NCI-H460 (cell line): ENCODE data around the gene RPP38. TPM values are rescaled to one million over a fixed set of nuclear protein-coding genes. Genes with fewer than 3 reads are reported as not detected.
A peak's percentile ranks its signal among the peaks of the same experiment; 100 is the strongest.

Experiments used
- DNase-seq: peaks from one replicate; pipeline ENCODE4 v3.0.0-alpha.2; 2016; ENCODE audit warnings: low read depth; ENCODE audit errors: extremely low read depth
- polyA plus RNA-seq: library from polyadenylated mRNA; depleted of rRNA; stranded (reverse); fragments of >200 nt; gene quantifications from 2 replicates; pipeline ENCODE4 v1.2.3, GENCODE V29; 2014; cell fraction: nucleus; rRNA removed
- total RNA-seq: library from RNA; depleted of rRNA; stranded (reverse); fragments of >200 nt; shearing (Covaris generic); gene quantifications from 2 replicates; pipeline ENCODE4 v1.2.3, GENCODE V29; 2014; rRNA removed

The RPP38 gene, protein sequence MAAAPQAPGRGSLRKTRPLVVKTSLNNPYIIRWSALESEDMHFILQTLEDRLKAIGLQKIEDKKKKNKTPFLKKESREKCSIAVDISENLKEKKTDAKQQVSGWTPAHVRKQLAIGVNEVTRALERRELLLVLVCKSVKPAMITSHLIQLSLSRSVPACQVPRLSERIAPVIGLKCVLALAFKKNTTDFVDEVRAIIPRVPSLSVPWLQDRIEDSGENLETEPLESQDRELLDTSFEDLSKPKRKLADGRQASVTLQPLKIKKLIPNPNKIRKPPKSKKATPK
- 19.7 and 21.1 TPM in 2 replicates for total RNA-seq
- 12.6 and 18.8 TPM in 2 replicates for polyA plus RNA-seq

DNA sequence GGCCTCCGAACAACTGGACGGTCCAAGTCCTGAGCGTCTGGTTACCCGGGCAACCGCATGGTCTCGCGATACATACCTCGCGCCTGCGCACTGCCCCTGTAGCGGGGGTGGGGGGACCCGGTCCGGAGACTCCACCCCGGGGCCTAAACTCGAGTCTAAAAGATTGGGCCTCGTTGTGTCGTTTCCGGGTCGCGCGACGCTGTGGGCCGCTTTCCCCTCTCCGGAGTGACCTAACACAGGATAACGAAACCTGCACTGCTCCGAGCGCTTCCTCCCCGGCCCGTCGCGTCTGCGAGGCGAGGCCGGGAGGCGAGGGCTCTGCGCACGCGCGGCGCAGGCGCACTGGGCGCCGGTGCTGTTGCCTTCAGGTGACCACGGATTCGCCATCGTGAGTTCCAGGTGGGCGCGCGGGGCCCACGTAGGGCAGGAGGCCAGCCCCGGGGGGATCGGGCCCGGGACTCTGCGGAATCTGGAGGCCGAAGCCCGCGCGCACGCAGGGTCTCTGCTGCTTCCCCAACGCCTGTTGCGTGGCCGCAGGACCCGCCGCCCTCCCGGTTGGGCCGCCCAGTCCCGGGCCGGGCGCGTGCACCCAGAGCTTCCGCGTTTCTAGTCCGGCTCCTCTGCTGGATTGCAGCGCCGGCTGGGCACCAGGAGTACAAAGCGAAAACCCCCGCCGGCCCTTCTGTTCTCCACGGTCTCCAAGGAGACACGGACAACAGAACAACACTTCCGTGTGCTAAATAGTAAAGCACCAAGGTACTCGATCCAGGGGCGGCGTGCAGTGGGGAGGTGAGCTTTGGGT, at the start of gene RPP38:
RPP38 (plus strand) TSS at position 345 of the 802 bp plus-strand sequence. CDS start 5,960 bp downstream, outside the sequence.
- DNase-seq, result peak; percentile 90

DNA sequence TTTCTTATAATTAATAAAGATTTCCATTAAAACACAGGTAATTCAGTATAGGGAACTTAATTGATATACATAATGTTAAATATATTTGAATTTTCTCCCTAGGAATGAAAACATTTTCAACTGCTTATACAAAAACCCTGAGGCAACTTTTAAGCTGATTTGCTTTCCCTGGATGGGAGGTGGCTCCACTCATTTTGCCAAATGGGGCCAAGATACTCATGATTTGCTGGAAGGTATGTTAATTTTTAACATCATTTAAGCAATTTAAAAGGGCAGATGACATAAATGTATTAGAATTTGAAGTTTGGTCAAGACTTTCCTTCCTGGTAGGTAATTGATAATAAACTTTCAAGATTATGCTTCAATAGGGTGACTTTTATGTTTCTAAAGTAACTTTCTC, 47.6 kb upstream of the RPP38 start:
- no peak for DNase-seq

DNA sequence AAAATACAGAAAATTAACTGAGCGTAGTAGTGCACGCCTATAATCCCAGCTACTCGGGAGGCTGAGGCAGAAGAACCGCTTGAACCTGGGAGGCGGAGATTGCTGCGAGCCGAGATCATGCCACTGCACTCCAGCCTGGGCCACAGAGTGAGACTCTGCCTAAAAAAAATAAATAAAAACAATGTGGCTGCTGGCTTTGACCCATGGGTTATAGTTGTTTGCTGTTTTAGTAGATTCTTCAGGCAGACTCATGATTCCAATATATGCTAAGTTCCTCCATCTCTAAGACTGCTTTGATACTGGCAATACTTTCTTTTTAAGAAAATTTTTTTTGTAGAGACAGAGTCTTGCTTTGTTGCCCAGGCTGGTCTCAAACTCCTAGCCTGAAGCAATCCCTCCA, 45.0 kb upstream of the RPP38 start:
- DNase-seq, result no peak

DNA sequence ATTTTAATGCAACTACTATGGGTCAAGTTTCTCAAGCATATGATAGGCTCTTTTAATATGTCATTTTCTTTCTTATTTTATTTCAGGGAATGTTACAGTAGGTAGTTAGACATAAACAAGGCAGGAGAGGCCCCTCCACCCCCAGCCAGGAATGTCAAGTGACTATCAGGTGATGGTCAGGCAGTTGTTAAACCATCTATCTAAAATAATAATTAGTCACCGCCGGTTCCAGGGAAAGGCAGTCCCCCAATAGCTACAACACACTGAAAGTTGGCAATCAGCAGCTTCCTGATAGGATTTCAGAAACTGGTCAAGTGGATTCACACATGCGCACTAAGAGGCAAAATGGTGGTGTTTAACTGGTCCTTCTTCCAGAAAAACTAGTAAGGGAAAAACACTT, 44.1 kb upstream of the RPP38 start:
- no peak for DNase-seq

DNA sequence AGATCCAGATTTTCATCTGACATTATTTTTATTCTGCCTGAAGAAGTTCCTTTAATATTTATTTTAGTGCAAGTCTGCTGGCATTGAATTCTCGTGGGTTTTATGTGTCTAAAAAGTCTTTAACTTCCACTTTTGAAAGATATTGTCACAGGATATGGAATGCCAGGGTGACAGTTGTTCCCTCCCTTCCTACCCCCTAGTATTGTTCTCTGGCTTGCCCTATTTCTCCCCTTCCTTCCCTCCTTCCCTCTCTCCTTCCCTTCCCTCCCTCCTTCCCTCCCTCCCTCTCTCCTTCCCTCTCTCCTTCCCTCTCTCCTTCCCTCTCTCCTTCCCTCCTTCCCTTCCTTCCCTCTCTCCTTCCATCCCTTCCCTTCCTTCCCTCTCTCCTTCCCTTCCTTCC, 38.5 kb upstream of the RPP38 start:
- no peak for DNase-seq

DNA sequence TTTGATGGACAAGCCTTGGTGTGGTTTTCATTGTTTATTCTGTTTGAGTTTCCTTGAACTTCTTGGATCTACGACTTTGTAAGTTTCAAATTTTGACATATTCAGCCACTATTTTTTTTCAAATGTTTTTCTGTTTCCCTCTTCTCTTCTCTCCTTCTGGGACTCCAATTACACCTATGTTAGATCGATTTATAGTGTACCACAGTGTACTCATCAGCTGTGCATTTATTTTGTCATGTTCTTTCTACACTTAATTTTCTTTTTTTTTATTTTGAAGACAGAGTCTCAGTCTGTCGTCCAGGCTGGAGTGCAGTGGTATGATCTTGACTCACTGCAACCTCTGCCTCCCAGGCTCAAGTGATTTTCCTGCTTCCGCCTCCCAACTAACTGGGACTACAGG, 37.2 kb upstream of the RPP38 start:
- no peak for DNase-seq

DNA sequence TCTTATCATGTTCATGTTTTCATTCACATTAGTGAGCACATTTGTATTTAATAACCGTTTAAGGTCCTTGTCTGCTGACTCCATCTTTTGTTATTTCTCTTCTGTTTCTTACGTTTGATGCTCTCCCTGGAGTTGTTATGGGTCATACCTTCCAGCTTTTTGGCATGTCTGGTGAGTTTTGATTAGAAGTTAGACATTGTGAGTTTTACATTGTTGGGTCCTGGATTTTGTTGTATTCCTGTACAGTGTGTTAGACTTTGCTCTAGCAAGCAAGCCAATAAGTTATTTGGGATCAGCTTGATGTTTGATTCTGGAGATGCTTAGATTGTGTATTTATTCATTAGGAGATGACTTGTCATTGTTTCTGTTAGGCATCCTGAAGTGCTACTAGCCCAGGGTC, 36.5 kb upstream of the RPP38 start:
- DNase-seq, result no peak

DNA sequence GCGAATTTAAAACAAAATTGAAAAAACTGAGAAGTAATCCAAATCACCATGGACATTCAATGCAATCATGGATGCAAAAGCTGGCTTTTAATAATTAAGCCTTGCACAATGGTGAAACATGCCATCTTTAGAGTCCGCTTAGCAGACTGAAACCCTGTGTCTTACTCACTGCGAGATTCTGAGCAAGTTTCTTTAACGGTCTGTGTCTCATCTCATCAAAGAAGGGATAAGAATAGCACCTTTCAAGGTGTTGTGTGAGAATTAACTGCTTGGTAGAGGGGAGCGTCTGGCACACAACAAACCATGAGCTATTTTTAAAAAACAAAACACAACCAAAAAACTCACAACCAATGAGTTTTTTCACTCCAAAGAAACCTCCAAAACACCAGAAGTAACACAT, 30.0 kb upstream of the RPP38 start:
- no peak for DNase-seq

DNA sequence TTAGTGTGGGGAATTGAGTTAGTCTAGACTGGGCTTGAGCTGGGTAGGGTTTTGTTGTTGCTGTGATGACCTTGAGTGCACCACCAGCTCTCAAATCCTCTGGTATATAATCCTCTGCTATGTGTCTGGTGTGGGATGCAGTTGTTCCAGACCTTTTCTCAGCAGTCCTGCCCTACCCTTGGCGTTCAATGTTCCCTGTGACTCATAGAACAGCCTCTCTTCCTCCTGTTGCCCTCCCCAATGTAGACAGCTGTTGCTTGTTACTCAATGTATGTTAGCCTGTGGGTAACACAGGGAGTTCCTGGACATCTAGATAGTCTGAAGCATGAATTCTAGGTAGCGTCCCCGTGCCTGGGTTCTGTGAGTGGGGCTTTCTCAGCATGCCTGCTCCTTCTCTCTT, 28.4 kb upstream of the RPP38 start:
- DNase-seq, result no peak

DNA sequence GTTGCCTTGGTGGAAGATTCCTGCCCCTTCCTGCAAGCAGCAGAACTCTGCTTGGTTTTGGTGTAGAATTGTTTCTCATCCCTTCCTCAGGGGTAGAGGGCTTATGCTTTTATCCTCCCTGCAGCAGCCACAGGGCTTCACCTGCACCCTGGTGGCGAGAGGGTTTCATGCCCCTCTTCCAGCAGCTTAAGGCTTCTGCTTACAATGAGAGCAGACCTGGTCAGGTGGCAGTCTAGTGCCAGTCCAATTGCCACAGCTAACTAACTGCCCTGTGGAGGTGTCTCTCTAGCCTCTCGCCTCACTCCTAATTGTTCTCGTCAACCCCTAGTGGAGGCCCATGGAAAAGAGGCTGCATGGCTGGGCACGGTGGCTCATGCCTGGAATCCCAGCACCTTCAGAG, 27.9 kb upstream of the RPP38 start:
- DNase-seq, result no peak

DNA sequence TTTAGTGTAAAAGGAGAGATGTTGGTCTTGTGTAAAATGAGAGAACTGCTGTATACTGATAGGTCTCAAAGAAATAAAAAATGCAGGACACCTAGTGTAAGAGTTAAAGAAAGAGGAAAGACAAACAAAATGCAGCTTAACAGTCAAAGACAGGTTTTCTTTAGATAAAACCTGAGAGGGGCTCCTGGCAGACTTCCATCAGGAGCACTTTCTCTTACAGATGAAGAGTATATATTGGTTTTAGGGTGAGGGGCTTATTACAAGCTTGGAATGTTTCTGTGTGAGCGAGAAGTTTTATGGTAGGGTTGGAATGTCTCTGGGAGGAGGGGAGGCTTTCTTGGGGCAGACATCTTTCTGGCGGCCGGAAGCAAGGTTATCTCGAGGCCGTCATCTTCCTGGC, 24.8 kb upstream of the RPP38 start:
- no peak for DNase-seq

DNA sequence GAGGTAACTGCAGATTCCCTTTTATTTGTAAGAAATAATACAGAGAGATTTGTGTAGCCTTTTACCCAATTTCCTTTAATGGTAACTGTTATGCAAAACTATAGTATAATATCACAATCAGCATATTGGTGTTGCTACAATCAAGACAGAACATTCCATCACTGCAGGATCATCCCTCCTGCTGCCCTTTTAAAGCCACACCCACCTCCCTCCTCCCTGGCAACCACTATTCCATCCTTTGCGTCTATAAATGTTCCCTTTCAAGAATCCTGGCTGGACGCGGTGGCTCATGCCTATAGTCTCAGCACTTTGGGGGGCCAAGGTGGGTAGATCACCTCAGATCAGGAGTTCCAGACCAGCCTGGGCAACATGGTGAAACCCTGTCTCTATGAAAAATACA, 21.7 kb upstream of the RPP38 start:
- no peak for DNase-seq

DNA sequence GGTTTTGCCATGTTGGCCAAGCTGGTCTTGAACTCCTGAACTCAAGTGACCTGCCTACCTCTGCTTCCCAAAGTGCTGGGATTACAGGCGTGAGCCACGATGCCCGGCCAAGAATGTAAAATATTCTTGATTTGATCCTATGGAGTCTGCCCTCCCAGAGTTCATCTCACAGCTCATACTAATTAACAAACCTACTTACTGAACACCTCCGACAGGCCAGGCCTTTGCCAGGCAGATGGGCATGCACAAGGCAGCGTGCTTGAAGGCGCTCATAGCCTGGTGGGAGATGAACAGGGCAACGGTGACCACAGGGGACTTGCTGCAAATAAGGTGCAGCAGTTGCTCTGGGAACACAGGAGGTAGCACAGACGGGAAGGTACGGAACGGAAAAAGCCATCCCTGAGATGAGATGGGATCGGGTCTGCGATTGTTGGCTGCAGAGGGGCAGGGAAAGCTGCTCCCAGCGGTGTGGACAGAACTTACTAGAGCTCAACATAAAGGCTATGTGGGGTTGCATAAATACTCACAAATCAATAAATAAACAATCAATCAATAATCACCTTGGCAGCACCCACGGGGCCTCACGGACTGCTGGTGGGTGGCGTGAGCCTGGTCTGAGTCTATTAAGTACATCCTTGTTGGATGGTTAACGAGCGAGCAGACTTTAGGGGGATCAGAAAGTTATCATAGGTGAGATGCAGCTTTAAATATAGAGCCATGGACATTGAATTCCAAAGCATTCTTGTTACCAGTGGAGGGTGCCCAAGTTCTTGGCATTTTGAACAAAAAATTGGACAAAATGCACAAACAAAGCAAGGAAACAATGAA, 13.3 kb upstream of the RPP38 start:
- no peak for DNase-seq

DNA sequence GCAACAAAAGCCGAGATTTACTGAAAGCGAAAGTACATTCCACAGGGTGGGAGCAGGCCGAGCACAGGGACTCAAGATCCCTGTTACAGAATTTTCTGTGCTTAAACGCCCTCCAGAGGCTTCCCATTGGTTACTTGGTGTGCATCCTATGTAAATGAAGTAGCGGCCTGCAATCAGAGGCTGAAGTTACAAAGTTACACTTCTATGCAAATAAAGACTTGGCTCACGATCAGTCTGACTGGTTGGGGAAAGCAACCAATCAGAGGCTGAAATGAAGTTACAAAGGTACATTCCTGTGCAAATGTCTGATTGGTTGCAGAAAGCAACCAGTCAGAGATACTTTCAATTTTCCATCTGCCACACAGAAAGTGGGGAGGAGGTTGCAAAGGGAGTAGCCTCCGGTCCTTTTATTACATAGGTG, 12.6 kb upstream of the RPP38 start:
- peak; percentile 85 for DNase-seq

DNA sequence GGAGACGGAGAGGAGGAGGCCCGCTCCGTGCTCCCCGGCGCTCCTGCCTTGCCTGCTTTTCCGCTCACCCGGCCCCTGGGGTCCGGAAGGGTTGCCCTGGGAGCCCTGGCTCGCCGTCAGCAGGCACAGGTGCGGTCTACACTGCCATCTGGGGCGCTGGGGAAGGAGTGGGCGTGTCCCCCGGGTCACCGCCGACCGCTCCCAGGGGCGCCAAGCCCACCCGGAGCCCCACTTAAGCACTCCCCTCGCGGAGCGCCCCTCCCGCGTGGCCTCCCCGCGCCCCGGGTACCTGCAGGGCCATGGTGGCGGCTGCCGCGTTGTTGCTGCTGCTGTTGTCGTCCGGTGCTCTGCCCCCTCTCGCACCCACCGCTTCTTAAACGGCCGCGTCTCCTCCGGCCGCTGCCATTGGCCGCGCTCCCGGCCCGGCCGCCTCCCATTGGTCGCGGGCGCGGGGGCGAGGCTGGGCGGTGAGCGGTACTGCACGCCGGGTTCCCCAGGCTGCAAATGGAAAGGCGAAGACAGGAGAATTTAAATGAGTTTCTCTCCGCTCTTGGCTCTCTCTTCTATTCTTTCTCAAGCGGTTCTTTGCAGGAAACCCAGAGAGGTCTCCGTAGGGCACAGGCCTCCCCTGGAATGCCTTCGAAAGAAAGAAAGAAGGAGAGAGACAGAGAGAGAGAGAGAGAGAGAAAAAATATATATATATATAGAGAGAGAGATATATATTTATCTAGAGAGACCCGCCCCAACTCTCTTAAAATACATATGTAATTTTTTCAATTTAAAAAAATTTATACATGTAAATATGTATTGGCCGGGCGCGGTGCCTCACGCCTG, 8.5 kb upstream of the RPP38 start, which contains the start of gene ACBD7:
ACBD7 (minus strand) TSS at position 349 of the 834 bp plus-strand sequence; CDS start at position 301, 48 bp downstream.
- peak; percentile 61 for DNase-seq

DNA sequence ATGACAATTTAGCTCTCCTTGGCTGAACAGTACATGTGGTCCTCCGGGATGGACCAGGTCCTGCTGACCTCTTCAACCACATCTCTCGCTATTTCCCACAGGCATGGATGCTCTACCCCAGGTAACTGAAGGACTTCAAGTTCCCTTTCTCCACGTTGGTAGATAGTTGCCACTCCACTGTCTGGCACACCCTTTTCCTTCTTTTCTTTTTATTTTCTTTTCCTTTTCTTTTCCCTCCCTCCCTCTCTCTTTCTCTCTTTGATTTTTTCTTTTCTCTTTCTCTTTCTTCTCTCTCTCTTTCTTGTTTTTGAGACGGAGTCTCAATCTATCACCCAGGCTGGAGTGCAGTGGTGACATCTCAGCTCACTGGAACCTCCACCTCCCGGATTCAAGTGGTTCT, 5.7 kb upstream of the RPP38 start:
- no peak for DNase-seq

DNA sequence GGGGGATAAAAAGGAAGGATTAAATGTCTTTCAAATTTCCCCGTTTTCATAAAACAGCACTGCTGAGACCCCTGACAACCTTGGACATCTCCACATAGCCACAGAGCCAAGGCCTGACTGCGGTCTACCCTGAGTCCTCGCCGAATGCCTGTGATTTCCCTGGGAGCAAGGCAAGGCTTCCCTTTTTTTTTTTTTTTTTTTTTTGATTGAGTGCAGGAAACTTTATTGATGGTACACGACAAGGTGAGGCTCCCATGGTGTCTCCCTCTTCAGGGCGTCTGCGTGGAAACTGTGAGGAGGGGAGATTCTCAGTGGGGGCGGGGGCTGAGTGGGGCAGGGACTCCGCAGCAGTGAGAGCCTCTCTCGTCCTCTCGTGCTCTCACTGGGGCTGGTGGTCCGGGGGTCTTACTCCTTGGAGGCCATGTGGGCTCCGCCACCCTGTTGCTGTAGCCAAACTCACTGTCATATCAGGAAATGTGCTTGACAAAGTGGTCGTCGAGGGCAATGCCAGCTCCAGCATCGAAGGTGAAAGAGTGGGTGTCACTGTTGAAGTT, 4.2 kb upstream of the RPP38 start:
- no peak for DNase-seq

DNA sequence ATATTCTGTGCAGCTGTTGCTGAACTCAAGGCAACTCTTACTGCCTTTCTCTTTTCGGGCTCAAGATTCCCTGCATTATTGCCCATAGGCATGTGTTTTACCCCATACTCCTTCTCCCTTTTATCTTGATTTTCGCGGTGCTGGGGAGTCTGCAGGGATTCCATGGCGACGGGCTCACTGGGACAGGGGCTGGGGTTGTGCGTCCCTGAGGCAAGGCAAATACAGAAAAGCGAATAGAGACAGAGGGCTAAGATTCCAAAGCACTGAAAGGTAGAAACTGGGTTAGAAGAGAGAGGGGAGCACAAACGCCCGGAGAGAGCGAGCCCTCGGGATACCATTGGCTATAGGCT, 519 bp upstream of the RPP38 start:
- DNase-seq, result no peak

DNA sequence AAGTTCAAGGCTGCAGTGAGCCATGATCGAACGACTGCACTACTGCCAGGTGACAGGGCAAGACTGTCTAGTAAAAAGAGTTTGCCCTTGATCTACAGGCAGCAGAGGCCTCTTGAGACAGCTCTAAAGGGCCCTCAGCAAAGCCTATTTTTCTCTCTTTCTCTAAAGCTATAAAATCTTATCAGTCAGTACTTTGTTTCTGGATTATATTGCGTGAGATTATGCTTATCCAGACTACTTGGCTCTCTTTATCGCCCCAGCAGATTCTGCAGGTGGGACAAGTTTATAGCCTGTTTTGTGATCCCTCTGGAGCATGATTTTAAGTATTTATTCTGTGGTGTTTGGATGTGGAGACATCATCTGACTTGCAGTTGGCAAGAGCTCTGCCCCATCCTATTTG, 2.7 kb downstream of the RPP38 start:
- DNase-seq, result no peak

DNA sequence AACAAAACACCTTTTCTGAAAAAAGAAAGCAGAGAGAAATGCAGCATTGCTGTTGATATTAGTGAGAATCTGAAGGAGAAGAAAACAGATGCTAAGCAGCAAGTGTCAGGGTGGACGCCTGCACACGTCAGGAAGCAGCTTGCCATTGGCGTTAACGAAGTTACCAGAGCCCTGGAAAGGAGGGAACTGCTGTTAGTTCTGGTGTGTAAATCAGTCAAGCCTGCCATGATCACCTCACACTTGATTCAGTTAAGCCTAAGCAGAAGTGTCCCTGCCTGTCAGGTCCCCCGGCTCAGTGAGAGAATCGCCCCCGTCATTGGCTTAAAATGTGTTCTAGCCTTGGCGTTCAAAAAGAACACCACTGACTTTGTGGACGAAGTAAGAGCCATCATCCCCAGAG, 6.4 kb downstream of the RPP38 start:
- no peak for DNase-seq
